H9 (cell line): ENCODE data around the gene SLC25A46. TPM values are rescaled to one million over a fixed set of nuclear protein-coding genes. Genes with fewer than 3 reads are reported as not detected.

Experiments used
- DNase-seq: peaks from one replicate; pipeline ENCODE4 v3.0.0-alpha.2; 2017
- H2AFZ ChIP-seq: one replicate; pipeline ENCODE4 v1.6.1; 2013; ENCODE audit warnings: mild to moderate bottlenecking, low read length, control low read depth, moderate library complexity
- H2AK5ac ChIP-seq: 2 replicates; pipeline ENCODE4 v1.6.1; 2013; ENCODE audit warnings: low read length, control low read depth, mixed read lengths; ENCODE audit not compliant: insufficient read length
- H2BK120ac ChIP-seq: one replicate; pipeline ENCODE4 v1.6.1; 2013; ENCODE audit warnings: low read depth, mild to moderate bottlenecking, low read length, control low read depth, inconsistent platforms; ENCODE audit not compliant: poor library complexity, severe bottlenecking
- H2BK12ac ChIP-seq: 2 replicates; pipeline ENCODE4 v1.6.1; 2013; ENCODE audit warnings: low read length, control low read depth, mixed read lengths, low read depth; ENCODE audit not compliant: insufficient read length
- H2BK15ac ChIP-seq: 2 replicates; pipeline ENCODE4 v1.6.1; 2013; ENCODE audit warnings: low read depth, low read length, control low read depth
- H2BK20ac ChIP-seq: one replicate; pipeline ENCODE4 v1.6.1; 2013; ENCODE audit warnings: low read depth, mild to moderate bottlenecking, low read length, control low read depth, inconsistent platforms; ENCODE audit not compliant: poor library complexity, severe bottlenecking
- H2BK5ac ChIP-seq: 2 replicates; pipeline ENCODE4 v1.6.1; 2013; ENCODE audit warnings: low read length, control low read depth, mixed read lengths; ENCODE audit not compliant: insufficient read length
- H3K14ac ChIP-seq: 2 replicates; pipeline ENCODE4 v1.6.1; 2013; ENCODE audit warnings: low read length, control low read depth; ENCODE audit not compliant: insufficient read depth
- H3K18ac ChIP-seq: 2 replicates; pipeline ENCODE4 v1.6.1; 2013; ENCODE audit warnings: low read depth, mild to moderate bottlenecking, mixed read lengths, low read length, control low read depth; ENCODE audit not compliant: insufficient read length
- H3K23ac ChIP-seq: 2 replicates; pipeline ENCODE4 v1.6.1; 2013; ENCODE audit warnings: low read length, control low read depth, mixed read lengths, low read depth; ENCODE audit not compliant: insufficient read length
- H3K23me2 ChIP-seq: 2 replicates; pipeline ENCODE4 v1.6.1; 2013; ENCODE audit warnings: low read depth, mild to moderate bottlenecking, mixed read lengths, low read length, control low read depth; ENCODE audit not compliant: insufficient read length, poor library complexity, severe bottlenecking
- H3K27ac ChIP-seq: 2 replicates; pipeline ENCODE4 v1.5.1; 2013; ENCODE audit warnings: low read length, control low read depth, mixed read lengths, low read depth; ENCODE audit not compliant: insufficient read length
- H3K27me3 ChIP-seq: 2 replicates; pipeline ENCODE4 v1.6.1; 2013; ENCODE audit warnings: low read length, control low read depth, inconsistent platforms; ENCODE audit not compliant: insufficient read depth
- H3K4ac ChIP-seq: 2 replicates; pipeline ENCODE4 v1.6.1; 2013; ENCODE audit warnings: low read depth, mild to moderate bottlenecking, control low read depth, inconsistent platforms, low read length, moderate library complexity
- H3K4me1 ChIP-seq: 2 replicates; pipeline ENCODE4 v1.6.1; 2013; ENCODE audit warnings: low read length, control low read depth, inconsistent platforms; ENCODE audit not compliant: insufficient read depth
- H3K4me2 ChIP-seq: 2 replicates; pipeline ENCODE4 v1.6.1; 2013; ENCODE audit warnings: low read length, control low read depth, mixed read lengths; ENCODE audit not compliant: insufficient read length, insufficient read depth
- H3K56ac ChIP-seq: 2 replicates; pipeline ENCODE4 v1.6.1; 2013; ENCODE audit warnings: low read depth, mild to moderate bottlenecking, mixed read lengths, low read length, control low read depth; ENCODE audit not compliant: insufficient read length
- H3K79me1 ChIP-seq: 2 replicates; pipeline ENCODE4 v1.6.1; 2013; ENCODE audit warnings: low read depth, mild to moderate bottlenecking, moderate library complexity, low read length, control low read depth, inconsistent platforms; ENCODE audit not compliant: insufficient read depth, poor library complexity, severe bottlenecking
- H3K79me2 ChIP-seq: 2 replicates; pipeline ENCODE4 v1.6.1; 2013; ENCODE audit warnings: low read length, control low read depth, inconsistent platforms; ENCODE audit not compliant: insufficient read depth
- H3K9ac ChIP-seq: 2 replicates; pipeline ENCODE4 v1.6.1; 2013; ENCODE audit warnings: low read length, control low read depth, mixed read lengths; ENCODE audit not compliant: insufficient read length; ENCODE audit errors: extremely low read depth
- H3K9me3 ChIP-seq: one replicate; pipeline ENCODE4 v1.6.1; 2013; ENCODE audit warnings: low read depth, low read length, inconsistent platforms; ENCODE audit not compliant: control insufficient read depth
- H3T11ph ChIP-seq: one replicate; pipeline ENCODE4 v1.6.1; 2013; ENCODE audit warnings: mild to moderate bottlenecking, low read length, control low read depth, inconsistent platforms
- H4K20me1 ChIP-seq: one replicate; pipeline ENCODE4 v1.6.1; 2013; ENCODE audit not compliant: control insufficient read depth, insufficient read length, insufficient read depth
- H4K5ac ChIP-seq: 2 replicates; pipeline ENCODE4 v1.6.1; 2013; ENCODE audit warnings: low read depth, mild to moderate bottlenecking, mixed read lengths, low read length, control low read depth; ENCODE audit not compliant: insufficient read length
- H4K8ac ChIP-seq: replicated peaks from 2 replicates; pipeline ENCODE4 v1.6.1; 2013; ENCODE audit warnings: low read length, control low read depth, mixed read lengths, low read depth; ENCODE audit not compliant: insufficient read length
- H4K91ac ChIP-seq: 2 replicates; pipeline ENCODE4 v1.6.1; 2013; ENCODE audit warnings: low read depth, mild to moderate bottlenecking, moderate library complexity, mixed read lengths, low read length, control low read depth; ENCODE audit not compliant: insufficient read length
- H3K27ac Mint-ChIP-seq, 3 experiments: 2 replicates in 2 of 3; 3 replicates in 1 of 3; pipeline ENCODE4 v1.8.0; 2020 to 2021; ENCODE audit warnings: mixed read lengths in 3 of 3, mild to moderate bottlenecking in 1 of 3, moderate library complexity in 1 of 3
- H3K27me3 Mint-ChIP-seq: 2 replicates; pipeline ENCODE4 v1.8.0; 2021; ENCODE audit warnings: low read depth, mild to moderate bottlenecking, moderate library complexity, mixed read lengths
- H3K36me3 Mint-ChIP-seq, 3 experiments: 2 replicates in 2 of 3; 3 replicates in 1 of 3; pipeline ENCODE4 v1.8.0; 2020 to 2021; ENCODE audit warnings: low read depth in 3 of 3, mixed read lengths in 3 of 3; ENCODE audit not compliant: insufficient read depth in 1 of 3
- H3K4me1 Mint-ChIP-seq, 2 experiments: 2 replicates each; pipeline ENCODE4 v1.8.0; 2020; ENCODE audit warnings: mixed read lengths in 2 of 2
- H3K4me3 Mint-ChIP-seq, 2 experiments: 2 replicates in 1 of 2; 3 replicates in 1 of 2; pipeline ENCODE4 v1.8.0; 2020 to 2021; ENCODE audit warnings: mild to moderate bottlenecking in 2 of 2, mixed read lengths in 2 of 2, moderate library complexity in 1 of 2
- H3K9me3 Mint-ChIP-seq, 2 experiments: 2 replicates in 1 of 2; 3 replicates in 1 of 2; pipeline ENCODE4 v1.8.0; 2020; ENCODE audit warnings: mild to moderate bottlenecking in 2 of 2, mixed read lengths in 2 of 2, moderate library complexity in 1 of 2
- WGBS: extraction: QIAGEN DNeasy Blood & Tissue Kit; methylation state at CpG from one replicate; pipeline ENCODE4 v1.1.7; 2013; ENCODE audit warnings: missing lambda C conversion rate, low lambda C conversion rate, mixed read lengths; ENCODE audit not compliant: insufficient read length; ENCODE audit errors: extremely low coverage; 5-methylcytosine and 5-hydroxymethylcytosine counted together
- total RNA-seq: library from RNA; stranded (reverse); gene quantifications from 2 replicates; pipeline ENCODE4 v1.2.1, GENCODE V29; 2021
- TF ChIP-seq, protein P1 (sequence below): fragments of 200-600 bp; sonication (generic); conservative IDR thresholded peaks from 3 replicates; pipeline ENCODE4 v1.8.0; 2021; ENCODE audit warnings: antibody characterized with exemption, mild to moderate bottlenecking

The SLC25A46 gene
- total RNA-seq, 1 experiment from 2014 or later: 26.0 TPM

- Histone ChIP-seq H4K20me1 (no peaks in the 10 kb centered on the region), H3K79me2 (no peaks in the 10 kb centered on the region), H3K9me3 (no peaks in the 10 kb centered on the region), H3K23me2 (no peaks in the 10 kb centered on the region), H3K27ac (no peak within 1 kb of the TSS), H3K4me1 (no peaks in the 10 kb centered on the region), H4K5ac (no peak within 1 kb of the TSS), H3K23ac (no peak within 1 kb of the TSS), H2BK15ac (no peak within 1 kb of the TSS), H4K91ac (no peak within 1 kb of the TSS), H3K14ac (no peak within 1 kb of the TSS), H3T11ph (no peak within 1 kb of the TSS), H3K4me2 (peak within 1 kb of the TSS; percentile 79), H3K4ac (no peak within 1 kb of the TSS), H2AFZ (peak within 1 kb of the TSS; percentile 97), H2BK120ac (no peak within 1 kb of the TSS), H3K56ac (no peak within 1 kb of the TSS), H4K8ac (no peak within 1 kb of the TSS), H2BK5ac (no peak within 1 kb of the TSS), H2BK20ac (no peak within 1 kb of the TSS), H2BK12ac (no peak within 1 kb of the TSS), H3K27me3 (no peaks in the 10 kb centered on the region), H3K18ac (no peak within 1 kb of the TSS), H3K79me1 (no peaks in the 10 kb centered on the region), H3K9ac (no peak within 1 kb of the TSS), H2AK5ac (no peak within 1 kb of the TSS)
- Mint-ChIP-seq H3K27me3 (no peaks in the 10 kb centered on the region; the same call in none of the 2 replicates), H3K27ac (peak within 1 kb of the TSS in 1 of 3 experiments; percentile 52; a peak in 2 of 7 replicates), H3K4me1 (no peaks in the 10 kb centered on the region; a peak in 1 of 4 replicates), H3K36me3 (no peaks in the 10 kb centered on the region), H3K4me3 (peak within 1 kb of the TSS; percentile 76 to 83), H3K9me3 (no peaks in the 10 kb centered on the region)
- TF ChIP-seq, protein P1, sequence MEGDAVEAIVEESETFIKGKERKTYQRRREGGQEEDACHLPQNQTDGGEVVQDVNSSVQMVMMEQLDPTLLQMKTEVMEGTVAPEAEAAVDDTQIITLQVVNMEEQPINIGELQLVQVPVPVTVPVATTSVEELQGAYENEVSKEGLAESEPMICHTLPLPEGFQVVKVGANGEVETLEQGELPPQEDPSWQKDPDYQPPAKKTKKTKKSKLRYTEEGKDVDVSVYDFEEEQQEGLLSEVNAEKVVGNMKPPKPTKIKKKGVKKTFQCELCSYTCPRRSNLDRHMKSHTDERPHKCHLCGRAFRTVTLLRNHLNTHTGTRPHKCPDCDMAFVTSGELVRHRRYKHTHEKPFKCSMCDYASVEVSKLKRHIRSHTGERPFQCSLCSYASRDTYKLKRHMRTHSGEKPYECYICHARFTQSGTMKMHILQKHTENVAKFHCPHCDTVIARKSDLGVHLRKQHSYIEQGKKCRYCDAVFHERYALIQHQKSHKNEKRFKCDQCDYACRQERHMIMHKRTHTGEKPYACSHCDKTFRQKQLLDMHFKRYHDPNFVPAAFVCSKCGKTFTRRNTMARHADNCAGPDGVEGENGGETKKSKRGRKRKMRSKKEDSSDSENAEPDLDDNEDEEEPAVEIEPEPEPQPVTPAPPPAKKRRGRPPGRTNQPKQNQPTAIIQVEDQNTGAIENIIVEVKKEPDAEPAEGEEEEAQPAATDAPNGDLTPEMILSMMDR: no peak
- DNase-seq: peak; percentile 86
- no CpG with 5 or more reads among the region's 17 CpGs for WGBS
These were observed 12.4 kb upstream of the SLC25A46 start, which contains the start of gene TMEM232 for GRCh38 chr5:110726249-110727024. TSS of gene TMEM232 (minus strand) at chr5:110726671. CDS start at chr5:110667352, 59,319 bp downstream.
